ACC112 (cell line): ENCODE measurements around the gene C4orf36.
A peak's percentile ranks its signal among the peaks of the same experiment; 100 is the strongest.

ENCODE experiments used
- H2AFZ ChIP-seq: fragments of 200-600 bp; sonication (generic); one replicate; pipeline ENCODE4 v1.6.0; 2017; ENCODE audit warnings: antibody characterized with exemption, low read length; ENCODE audit not compliant: unreplicated experiment
- H3K27ac ChIP-seq: fragments of 200-600 bp; sonication (generic); 2 replicates; pipeline ENCODE4 v1.5.1; 2014; ENCODE audit warnings: low read depth, mild to moderate bottlenecking, antibody characterized with exemption, low read length, moderate library complexity
- H3K27me3 ChIP-seq: fragments of 200-600 bp; sonication (generic); 2 replicates; pipeline ENCODE4 v1.6.1; 2014; ENCODE audit warnings: mild to moderate bottlenecking, antibody characterized with exemption, low read length, moderate library complexity, mixed read lengths; ENCODE audit not compliant: insufficient read depth
- H3K36me3 ChIP-seq: fragments of 200-600 bp; sonication (generic); 2 replicates; pipeline ENCODE4 v1.6.1; 2016; ENCODE audit warnings: mild to moderate bottlenecking, antibody characterized with exemption, low read length, moderate library complexity, mixed read lengths; ENCODE audit not compliant: insufficient read depth
- H3K4me1 ChIP-seq: fragments of 200-600 bp; sonication (generic); one replicate; pipeline ENCODE4 v1.6.1; 2016; ENCODE audit warnings: low read length, mixed read lengths; ENCODE audit not compliant: insufficient read depth, unreplicated experiment, control insufficient read depth
- H3K4me3 ChIP-seq: fragments of 200-600 bp; sonication (generic); 2 replicates; pipeline ENCODE4 v1.5.1; 2014; ENCODE audit warnings: mild to moderate bottlenecking, low read depth, low read length
- H3K79me2 ChIP-seq: fragments of 200-600 bp; sonication (generic); one replicate; pipeline ENCODE4 v1.6.0; 2016; ENCODE audit warnings: low read length; ENCODE audit not compliant: control insufficient read depth, unreplicated experiment, insufficient read depth

C4orf36 gene

GRCh38 chr4:86891762-86892635, at the start of gene C4orf36:
C4orf36 (minus strand) TSS chr4:86892422; CDS start chr4:86891520, 902 bp downstream.
- Histone ChIP-seq H3K4me3 (peak within 1 kb of the TSS; percentile 90), H3K27me3 (no peaks in the 10 kb centered on the region), H3K27ac (no peak within 1 kb of the TSS; the same call in 1 of the 2 replicates), H2AFZ (peak within 1 kb of the TSS; percentile 86), H3K79me2 (no peaks in the 10 kb centered on the region), H3K4me1 (peaks cover 12% of the 10 kb centered on the region), H3K36me3 (no peaks in the 10 kb centered on the region)

GRCh38 chr4:86940920-86941460, 48.8 kb upstream of the C4orf36 start:
- H3K27ac ChIP-seq = no peak overlapping the region
- no peaks in the 10 kb centered on the region for H3K27me3 ChIP-seq
- H3K79me2 ChIP-seq = peaks cover 78% of the 10 kb centered on the region
- no peaks in the 10 kb centered on the region for H3K36me3 ChIP-seq
- H2AFZ ChIP-seq = no peak overlapping the region
- H3K4me3 ChIP-seq = no peak overlapping the region
- H3K4me1 ChIP-seq = peaks cover 46% of the 10 kb centered on the region

- H3K4me1 ChIP-seq = peaks cover 46% of the 10 kb centered on the region
- no peaks in the 10 kb centered on the region for H3K36me3 ChIP-seq
- H3K27ac ChIP-seq = peak overlapping the region; percentile 37; the same call in 1 of the 2 replicates
- no peak overlapping the region for H2AFZ ChIP-seq
- H3K79me2 ChIP-seq = peaks cover 76% of the 10 kb centered on the region
- no peaks in the 10 kb centered on the region for H3K27me3 ChIP-seq
- 0 out of 2 replicates have a peak overlapping the region, but pooled peaks have one; percentile 0 for H3K4me3 ChIP-seq
These were observed 47.7 kb upstream of the C4orf36 start for GRCh38 chr4:86939729-86940575.

GRCh38 chr4:86938771-86939520, 46.7 kb upstream of the C4orf36 start:
- Histone ChIP-seq H3K4me1 (peaks cover 43% of the 10 kb centered on the region), H2AFZ (no peak overlapping the region), H3K27ac (peak overlapping the region; percentile 37; the same call in 1 of the 2 replicates), H3K27me3 (no peaks in the 10 kb centered on the region), H3K4me3 (peak overlapping the region; percentile 29; the same call in 1 of the 2 replicates), H3K79me2 (peaks cover 76% of the 10 kb centered on the region), H3K36me3 (no peaks in the 10 kb centered on the region)

GRCh38 chr4:86935853-86936733, 43.9 kb upstream of the C4orf36 start:
- peak overlapping the region; percentile 85 for H3K27ac ChIP-seq
- no peaks in the 10 kb centered on the region for H3K36me3 ChIP-seq
- H2AFZ ChIP-seq = peak overlapping the region; percentile 68

GRCh38 chr4:86935566-86935852, 43.3 kb upstream of the C4orf36 start:
- H3K4me1 ChIP-seq = peaks cover 37% of the 10 kb centered on the region
- H3K79me2 ChIP-seq = peaks cover 56% of the 10 kb centered on the region
- H3K36me3 ChIP-seq = no peaks in the 10 kb centered on the region
- H3K27me3 ChIP-seq = no peaks in the 10 kb centered on the region
- peak overlapping the region; percentile 68 for H2AFZ ChIP-seq
- peak overlapping the region; percentile 85 for H3K27ac ChIP-seq
- peak overlapping the region; percentile 88 for H3K4me3 ChIP-seq

More at GRCh38 chr4:86935853-86936733, 43.9 kb upstream of the C4orf36 start:
- H3K4me3 ChIP-seq = peak overlapping the region; percentile 88
- H3K79me2 ChIP-seq = peaks cover 62% of the 10 kb centered on the region
- H3K4me1 ChIP-seq = peaks cover 38% of the 10 kb centered on the region
- H3K27me3 ChIP-seq = no peaks in the 10 kb centered on the region

- H3K36me3 ChIP-seq = peaks cover 3% of the 10 kb centered on the region; the same call in 1 of the 2 replicates
- H3K27me3 ChIP-seq = no peaks in the 10 kb centered on the region
- H3K4me1 ChIP-seq = peaks cover 32% of the 10 kb centered on the region
- peaks cover 50% of the 10 kb centered on the region for H3K79me2 ChIP-seq
- H2AFZ ChIP-seq = peak within 1 kb of the TSS; percentile 96
- peak within 1 kb of the TSS; percentile 88 for H3K4me3 ChIP-seq
- peak within 1 kb of the TSS; percentile 85 for H3K27ac ChIP-seq
These were observed 42.7 kb upstream of the C4orf36 start, which contains the start of gene AFF1 for GRCh38 chr4:86934771-86935565. AFF1 (plus strand) TSS chr4:86935011; CDS start chr4:86948534, 13,523 bp downstream.

- Histone ChIP-seq H3K4me1 (peaks cover 25% of the 10 kb centered on the region), H3K79me2 (peaks cover 43% of the 10 kb centered on the region), H3K27ac (peak overlapping the region; percentile 85)
These were observed 42.0 kb upstream of the C4orf36 start for GRCh38 chr4:86934147-86934770.

More at GRCh38 chr4:86934147-86934770, 42.0 kb upstream of the C4orf36 start:
- Histone ChIP-seq H3K36me3 (peaks cover 10% of the 10 kb centered on the region; the same call in 1 of the 2 replicates), H3K4me3 (peak overlapping the region; percentile 88), H2AFZ (peak overlapping the region; percentile 96), H3K27me3 (no peaks in the 10 kb centered on the region)
